A673 (cell line): Measurements from ENCODE around the gene HAND1. TPM values are rescaled to one million over a fixed set of nuclear protein-coding genes. Genes with fewer than 3 reads are reported as not detected.

ENCODE experiments used
- BruUV-seq: library from RNA; stranded (reverse); fragments of 400-500 nt; replicated peaks from 2 replicates; lab custom pipeline; 2021; lab: Mats Ljungman, UMichigan
- CTCF ChIA-PET: fragments of 300-600 bp; sonication (Branson Sonifier 250); formaldehyde crosslinking; loops from one replicate; lab custom pipeline; 2022; ENCODE audit warnings: antibody characterized with exemption; lab: Charles Lee
- POLR2A ChIA-PET: fragments of 300-600 bp; sonication (Branson Sonifier 250); formaldehyde crosslinking; loops from one replicate; lab custom pipeline; 2022; ENCODE audit warnings: antibody characterized with exemption; ENCODE audit not compliant: low non-redundant PET; lab: Charles Lee
- DNase-seq: peaks from one replicate; pipeline ENCODE4 v3.0.0-alpha.2; 2015; ENCODE audit warnings: low spot score
- H3K27ac ChIP-seq: fragments of 200-600 bp; sonication (generic); 2 replicates; pipeline ENCODE4 v1.5.1; 2016; ENCODE audit warnings: mixed run types, low read depth, mild to moderate bottlenecking, mixed read lengths, antibody characterized with exemption, low read length; ENCODE audit not compliant: poor library complexity, severe bottlenecking
- H3K27me3 ChIP-seq: fragments of 200-600 bp; sonication (generic); replicated peaks from 2 replicates; pipeline ENCODE4 v1.6.1; 2017; ENCODE audit warnings: mixed run types, low read depth, mild to moderate bottlenecking, mixed read lengths, antibody characterized with exemption, low read length; ENCODE audit not compliant: insufficient read depth, poor library complexity
- H3K36me3 ChIP-seq: fragments of 200-600 bp; sonication (generic); 2 replicates; pipeline ENCODE4 v1.6.1; 2016; ENCODE audit warnings: mixed run types, mild to moderate bottlenecking, mixed read lengths, antibody characterized with exemption, low read length; ENCODE audit not compliant: insufficient read depth, poor library complexity, severe bottlenecking
- H3K4me1 ChIP-seq: fragments of 200-600 bp; sonication (generic); 2 replicates; pipeline ENCODE4 v1.6.1; 2017; ENCODE audit warnings: mixed run types, mild to moderate bottlenecking, mixed read lengths, antibody characterized with exemption, low read length; ENCODE audit not compliant: insufficient read depth, poor library complexity, severe bottlenecking
- H3K4me3 ChIP-seq: fragments of 200-600 bp; sonication (generic); 2 replicates; pipeline ENCODE4 v1.5.1; 2016; ENCODE audit warnings: low read depth, mixed run types, mild to moderate bottlenecking, mixed read lengths, low read length; ENCODE audit not compliant: poor library complexity, severe bottlenecking
- H3K9me3 ChIP-seq: fragments of 200-600 bp; sonication (generic); 2 replicates; pipeline ENCODE4 v1.6.1; 2016; ENCODE audit warnings: mixed run types, low read depth, mild to moderate bottlenecking, mixed read lengths, antibody characterized with exemption, low read length; ENCODE audit not compliant: poor library complexity, severe bottlenecking
- EZH2 ChIP-seq: fragments of 200-600 bp; sonication (generic); IDR thresholded peaks from 2 replicates; pipeline ENCODE4 v1.6.1; 2017; ENCODE audit warnings: borderline replicate concordance, low read depth, mild to moderate bottlenecking, mixed read lengths, antibody characterized with exemption, low read length; ENCODE audit not compliant: poor library complexity, severe bottlenecking
- intact Hi-C: fragments of 100-400 bp; cut with micrococcal nuclease; formaldehyde crosslinking; loops from one replicate; pipeline ENCODE4 v1.10.0; 2022; ENCODE audit not compliant: unreplicated experiment
- total RNA-seq: library from RNA; stranded (reverse); gene quantifications from 2 replicates; pipeline ENCODE4 v1.2.3, GENCODE V29; 2021
- TF ChIP-seq, protein P1 (sequence below): fragments of 300-800, 200-600 bp; sonication (generic); conservative IDR thresholded peaks from 2 replicates; pipeline ENCODE4 v1.5.1; 2017; ENCODE audit warnings: low read depth, mild to moderate bottlenecking, antibody characterized with exemption, low read length, moderate library complexity, mixed read lengths

Gene HAND1
- total RNA-seq, 1 experiment from 2014 or later: not detected

DNA sequence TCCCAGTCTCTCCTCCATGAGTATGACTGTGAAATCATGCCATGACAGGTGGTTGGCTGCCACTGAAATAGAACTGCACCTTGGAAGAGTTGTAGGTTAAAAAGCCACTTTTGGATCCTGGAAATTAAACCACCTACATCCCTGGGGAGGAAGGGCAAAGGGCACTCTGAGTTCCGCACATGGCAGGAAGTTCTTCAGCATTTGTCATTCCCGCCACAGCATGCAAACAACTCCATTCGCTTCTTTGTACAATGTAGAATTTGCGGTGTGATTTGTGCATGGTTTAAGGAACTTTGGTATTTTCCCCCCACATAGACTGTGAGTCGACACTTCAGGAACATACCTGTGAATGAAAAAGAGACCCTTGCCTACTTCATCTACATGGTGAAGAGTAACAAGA lies 22.4 kb downstream of the HAND1 start:
- Histone ChIP-seq H3K9me3 (no peaks in the 10 kb centered on the region), H3K4me1 (no peaks in the 10 kb centered on the region), H3K27me3 (no peaks in the 10 kb centered on the region), H3K27ac (no peak overlapping the region), H3K4me3 (no peak overlapping the region), H3K36me3 (peaks cover 37% of the 10 kb centered on the region)
- DNase-seq: no peak
- POLR2A ChIA-PET: no interaction called here
- BruUV-seq: no TSS peak
- CTCF ChIA-PET: no interaction called here
- intact Hi-C loops: no loop called here
- TF ChIP-seq, protein P1, sequence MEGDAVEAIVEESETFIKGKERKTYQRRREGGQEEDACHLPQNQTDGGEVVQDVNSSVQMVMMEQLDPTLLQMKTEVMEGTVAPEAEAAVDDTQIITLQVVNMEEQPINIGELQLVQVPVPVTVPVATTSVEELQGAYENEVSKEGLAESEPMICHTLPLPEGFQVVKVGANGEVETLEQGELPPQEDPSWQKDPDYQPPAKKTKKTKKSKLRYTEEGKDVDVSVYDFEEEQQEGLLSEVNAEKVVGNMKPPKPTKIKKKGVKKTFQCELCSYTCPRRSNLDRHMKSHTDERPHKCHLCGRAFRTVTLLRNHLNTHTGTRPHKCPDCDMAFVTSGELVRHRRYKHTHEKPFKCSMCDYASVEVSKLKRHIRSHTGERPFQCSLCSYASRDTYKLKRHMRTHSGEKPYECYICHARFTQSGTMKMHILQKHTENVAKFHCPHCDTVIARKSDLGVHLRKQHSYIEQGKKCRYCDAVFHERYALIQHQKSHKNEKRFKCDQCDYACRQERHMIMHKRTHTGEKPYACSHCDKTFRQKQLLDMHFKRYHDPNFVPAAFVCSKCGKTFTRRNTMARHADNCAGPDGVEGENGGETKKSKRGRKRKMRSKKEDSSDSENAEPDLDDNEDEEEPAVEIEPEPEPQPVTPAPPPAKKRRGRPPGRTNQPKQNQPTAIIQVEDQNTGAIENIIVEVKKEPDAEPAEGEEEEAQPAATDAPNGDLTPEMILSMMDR: no peak
- TF ChIP-seq EZH2: no peak

DNA sequence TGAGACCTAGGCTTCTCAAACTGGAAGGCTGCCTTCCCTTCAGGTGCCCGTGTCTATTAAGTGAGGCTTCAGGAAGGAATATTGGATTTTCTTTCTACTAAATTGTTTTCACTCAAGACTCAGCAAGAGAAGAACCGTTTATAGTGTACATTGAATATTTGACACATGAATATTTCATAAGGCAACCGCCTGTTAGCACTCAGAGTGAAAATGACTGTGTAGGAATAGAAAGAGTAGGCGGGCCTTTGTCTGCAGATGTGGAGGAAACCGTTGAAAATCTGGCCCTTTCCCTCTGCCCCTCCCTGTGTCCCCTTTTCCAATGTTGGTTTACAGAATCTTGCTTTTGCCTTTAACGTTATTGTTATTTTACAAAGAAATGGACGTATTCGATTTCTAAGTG lies 26.1 kb downstream of the HAND1 start:
- H3K4me3 ChIP-seq: no peak overlapping the region
- POLR2A ChIA-PET: no interaction called here
- no peak overlapping the region for H3K27ac ChIP-seq
- peaks cover 7% of the 10 kb centered on the region for H3K4me1 ChIP-seq
- no peaks in the 10 kb centered on the region for H3K9me3 ChIP-seq
- intact Hi-C loops: no loop called here
- peaks cover 37% of the 10 kb centered on the region for H3K36me3 ChIP-seq
- DNase-seq: no peak
- no peak for TF ChIP-seq EZH2
- TF ChIP-seq, protein P1: no peak
- BruUV-seq: no TSS peak
- no peaks in the 10 kb centered on the region for H3K27me3 ChIP-seq
- CTCF ChIA-PET: no interaction called here

DNA sequence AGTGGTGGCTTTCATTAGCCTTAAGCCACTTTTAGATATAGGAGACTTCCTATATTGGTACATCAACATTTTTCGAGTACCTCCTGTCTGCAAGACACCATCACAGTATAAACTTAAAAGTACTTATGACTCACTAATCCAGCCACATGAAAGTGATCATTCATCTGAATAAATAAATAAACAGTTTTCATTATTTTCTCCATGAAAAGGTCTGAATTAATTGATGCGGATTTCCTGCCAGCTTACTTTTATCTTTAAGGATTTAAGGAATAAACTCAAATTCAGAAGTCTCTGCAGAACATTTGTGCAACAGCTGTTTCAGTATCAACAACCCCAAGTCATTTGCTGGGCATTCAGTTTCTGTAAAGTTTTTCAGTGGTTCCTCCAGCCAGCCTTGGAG lies 28.2 kb downstream of the HAND1 start:
- Histone ChIP-seq H3K27me3 (no peaks in the 10 kb centered on the region), H3K27ac (no peak overlapping the region), H3K4me1 (peaks cover 8% of the 10 kb centered on the region), H3K4me3 (no peak overlapping the region), H3K9me3 (no peaks in the 10 kb centered on the region), H3K36me3 (peaks cover 23% of the 10 kb centered on the region)
- TF ChIP-seq, protein P1: no peak
- TF ChIP-seq EZH2: no peak
- DNase-seq: no peak
- intact Hi-C loops: no loop called here
- ChIA-PET POLR2A (no interaction called here), CTCF (no interaction called here)
- no TSS peak for BruUV-seq
